HepG2 (cell line): ENCODE results near the gene RESP18.

ENCODE experiments used
- CCDC6 ChIP-seq: sonication (generic); formaldehyde crosslinking; IDR thresholded peaks from 2 replicates; pipeline ENCODE4 v1.8.1; 2022; ENCODE audit warnings: mild to moderate bottlenecking, missing genetic modification reagents, moderate library complexity
- TF ChIP-seq, protein P1 (sequence below): sonication (generic); formaldehyde crosslinking; IDR thresholded peaks from 2 replicates; pipeline ENCODE4 v1.5.0; 2020; ENCODE audit warnings: missing genetic modification reagents, mild to moderate bottlenecking, borderline replicate concordance

DNA sequence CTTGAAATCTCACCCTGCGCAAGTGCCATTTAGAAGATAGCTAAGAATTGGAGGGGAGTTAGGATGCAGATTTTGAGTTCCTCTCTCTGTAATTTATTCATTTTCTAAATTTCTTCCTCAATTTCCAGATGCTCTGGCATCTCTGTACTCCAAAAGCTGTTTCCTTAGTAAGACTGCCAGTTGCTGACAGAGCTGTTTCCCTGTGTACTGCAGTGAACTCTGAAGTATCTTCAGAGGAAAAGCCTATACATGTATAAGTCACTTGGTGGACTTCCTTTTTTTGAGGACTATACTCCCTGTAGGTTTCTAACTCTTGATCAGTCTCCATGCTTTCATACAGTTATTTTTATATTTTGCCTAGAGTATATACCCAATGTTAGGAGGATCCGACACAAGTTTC is 1.5 kb upstream of the RESP18 start:
- TF ChIP-seq, protein P1, sequence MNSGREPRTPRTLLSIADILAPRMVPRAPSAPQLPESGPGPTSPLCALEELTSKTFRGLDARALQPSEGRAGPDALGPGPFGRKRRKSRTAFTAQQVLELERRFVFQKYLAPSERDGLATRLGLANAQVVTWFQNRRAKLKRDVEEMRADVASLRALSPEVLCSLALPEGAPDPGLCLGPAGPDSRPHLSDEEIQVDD (CRISPR knock-in tag), result no peak
- TF ChIP-seq CCDC6 (CRISPR knock-in tag), result no peak
